SK-N-SH (cell line): ENCODE results near the gene SPATA20.

Source experiments
- EP300 ChIP-seq, 2 experiments: IDR thresholded peaks; 2 replicates each; pipeline versions ENCODE4 v1.4.0 to v1.6.1; 2012; ENCODE audit warnings: borderline replicate concordance in 1 of 2, low read depth in 1 of 2, low read length in 1 of 2
- JUND ChIP-seq: IDR thresholded peaks from 2 replicates; pipeline ENCODE4 v1.4.0; 2012

GRCh38 chr17:50542795-50543774, 3.9 kb upstream of the SPATA20 start:
- TF ChIP-seq JUND (no peak), EP300 (IDR thresholded peaks at IDR 0.05; ENCODE audit: borderline replicate concordance in 1 of 2, low read depth in 1 of 2, low read length in 1 of 2) (no peak)
